Fibroblast of lung (primary cell): ENCODE measurements around the gene PLCXD1.

Experiments used
- EZH2 ChIP-seq: IDR thresholded peaks from 2 replicates; pipeline ENCODE4 v1.5.1; 2012; ENCODE audit warnings: low read length, control low read depth, mild to moderate bottlenecking; ENCODE audit errors: missing control alignments
- TF ChIP-seq, protein P1 (sequence below), 2 donors: IDR thresholded peaks in 1 of 2; conservative IDR thresholded peaks in 1 of 2; 1 replicate in 1 of 2; 2 replicates in 1 of 2; pipeline ENCODE4 v1.5.1; 2011 to 2012; ENCODE audit warnings: low read length in 2 of 2, control low read depth in 1 of 2, inconsistent platforms in 1 of 2, low read depth in 1 of 2, mild to moderate bottlenecking in 1 of 2

DNA sequence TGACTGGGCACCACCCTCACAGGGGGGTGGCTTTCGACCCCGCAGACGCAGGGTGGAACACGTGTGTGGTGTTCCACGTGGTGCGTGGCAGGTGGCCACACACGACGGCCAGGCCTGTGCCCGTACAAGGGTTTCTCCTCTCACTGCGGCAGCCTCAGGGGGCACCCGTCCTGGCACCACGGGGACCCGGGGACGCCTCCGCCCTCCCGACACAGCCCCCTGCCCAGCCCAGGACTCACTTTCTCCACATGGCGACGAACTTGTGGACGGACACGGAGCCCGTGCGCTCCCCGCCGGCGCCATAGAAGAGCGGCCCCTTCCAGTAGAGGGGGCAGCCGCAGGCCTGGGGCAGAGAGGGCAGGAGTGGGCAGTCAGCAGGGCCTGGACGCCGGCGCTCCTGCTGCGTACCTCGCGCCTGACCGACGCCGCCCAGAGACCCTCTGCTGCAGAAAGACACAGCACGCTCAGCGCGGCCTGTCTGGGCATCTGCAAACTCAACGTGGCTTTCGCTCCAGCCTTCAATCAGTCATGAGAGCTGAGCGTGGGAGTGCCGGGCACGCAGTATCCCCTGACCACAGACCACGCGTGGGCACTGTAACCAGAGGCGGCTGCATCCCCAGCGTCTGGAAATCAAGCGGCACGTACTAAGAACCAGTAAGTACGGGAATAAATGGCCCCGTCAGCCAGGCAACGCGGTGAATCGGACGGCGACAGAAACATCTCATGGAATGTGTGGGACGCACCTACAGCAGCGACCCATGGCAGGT is 66.4 kb downstream of the PLCXD1 start:
- TF ChIP-seq, protein P1, sequence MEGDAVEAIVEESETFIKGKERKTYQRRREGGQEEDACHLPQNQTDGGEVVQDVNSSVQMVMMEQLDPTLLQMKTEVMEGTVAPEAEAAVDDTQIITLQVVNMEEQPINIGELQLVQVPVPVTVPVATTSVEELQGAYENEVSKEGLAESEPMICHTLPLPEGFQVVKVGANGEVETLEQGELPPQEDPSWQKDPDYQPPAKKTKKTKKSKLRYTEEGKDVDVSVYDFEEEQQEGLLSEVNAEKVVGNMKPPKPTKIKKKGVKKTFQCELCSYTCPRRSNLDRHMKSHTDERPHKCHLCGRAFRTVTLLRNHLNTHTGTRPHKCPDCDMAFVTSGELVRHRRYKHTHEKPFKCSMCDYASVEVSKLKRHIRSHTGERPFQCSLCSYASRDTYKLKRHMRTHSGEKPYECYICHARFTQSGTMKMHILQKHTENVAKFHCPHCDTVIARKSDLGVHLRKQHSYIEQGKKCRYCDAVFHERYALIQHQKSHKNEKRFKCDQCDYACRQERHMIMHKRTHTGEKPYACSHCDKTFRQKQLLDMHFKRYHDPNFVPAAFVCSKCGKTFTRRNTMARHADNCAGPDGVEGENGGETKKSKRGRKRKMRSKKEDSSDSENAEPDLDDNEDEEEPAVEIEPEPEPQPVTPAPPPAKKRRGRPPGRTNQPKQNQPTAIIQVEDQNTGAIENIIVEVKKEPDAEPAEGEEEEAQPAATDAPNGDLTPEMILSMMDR (conservative IDR thresholded peaks at IDR 0.05 in 1 of 2, IDR thresholded peaks at IDR 0.05 in 1 of 2; ENCODE audit: low read depth in 1 of 2, low read length in 2 of 2): no peak
- TF ChIP-seq EZH2: no peak
